ENCODE data around the gene TMEM114.

The TMEM114 gene
- 0 reads per million in 2 donors for total RNA-seq

DNA sequence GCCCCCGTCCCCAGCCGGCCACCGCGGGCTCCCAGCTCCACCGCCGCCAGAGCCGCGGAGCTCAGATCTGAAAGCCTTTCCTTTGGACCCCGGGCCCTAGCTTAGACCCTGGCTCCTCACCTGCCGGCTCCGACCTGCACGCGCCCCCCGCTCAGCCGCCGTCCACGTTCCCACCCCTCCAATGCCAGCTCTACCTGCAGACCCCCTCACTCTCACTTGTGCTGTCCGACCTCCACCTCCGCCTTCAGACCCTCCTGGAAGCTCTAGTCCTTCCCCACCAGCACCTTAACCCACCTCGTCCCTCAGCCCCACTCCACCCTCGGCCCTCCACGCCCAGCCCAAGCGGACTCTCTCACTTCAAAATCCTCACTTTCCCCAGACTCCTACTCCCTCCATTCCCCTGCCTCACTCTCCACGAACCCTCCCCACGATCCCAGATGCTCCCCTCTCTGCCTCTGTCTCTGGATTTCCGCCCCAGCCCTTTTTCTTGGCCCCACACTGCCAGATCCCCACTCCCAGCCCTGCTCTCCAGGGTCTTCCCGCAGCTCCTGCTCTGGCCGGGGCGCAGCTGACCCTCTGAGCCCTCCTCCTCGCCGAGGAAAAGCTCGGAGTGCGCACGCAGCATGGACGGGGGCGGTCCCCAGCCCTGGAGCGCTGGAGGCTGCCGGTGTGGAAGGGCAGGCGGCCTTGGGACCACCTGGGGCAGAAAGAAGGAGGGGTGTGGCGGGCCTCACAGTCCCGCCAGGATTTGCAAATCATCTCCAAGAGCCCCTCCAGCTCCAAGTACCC, at the start of gene TMEM114:
TMEM114 (minus strand) TSS at position 612 of the 789 bp plus-strand sequence. CDS start 673 bp downstream, outside the sequence.
- no peak for DNase-seq

DNA sequence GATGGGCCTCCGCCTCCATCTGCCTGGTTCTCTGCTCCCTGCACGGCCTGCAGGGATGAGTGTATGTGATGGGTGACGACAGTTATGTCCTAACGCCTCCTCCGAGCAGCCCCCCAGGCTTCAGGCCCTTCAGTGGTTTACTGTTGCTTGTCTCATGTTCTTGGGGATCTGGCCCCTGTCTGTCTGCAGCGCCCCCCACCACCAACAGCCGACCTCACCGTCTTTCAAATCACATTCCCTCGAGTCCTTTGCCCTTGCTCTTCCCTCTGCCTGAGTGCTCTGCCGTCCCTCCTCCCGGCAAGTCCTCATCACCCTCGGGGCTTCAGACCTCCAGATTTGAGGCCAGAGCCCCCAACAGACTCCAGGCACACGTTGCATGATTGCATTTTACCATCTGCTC, 49.4 kb upstream of the TMEM114 start:
- no peak for DNase-seq

DNA sequence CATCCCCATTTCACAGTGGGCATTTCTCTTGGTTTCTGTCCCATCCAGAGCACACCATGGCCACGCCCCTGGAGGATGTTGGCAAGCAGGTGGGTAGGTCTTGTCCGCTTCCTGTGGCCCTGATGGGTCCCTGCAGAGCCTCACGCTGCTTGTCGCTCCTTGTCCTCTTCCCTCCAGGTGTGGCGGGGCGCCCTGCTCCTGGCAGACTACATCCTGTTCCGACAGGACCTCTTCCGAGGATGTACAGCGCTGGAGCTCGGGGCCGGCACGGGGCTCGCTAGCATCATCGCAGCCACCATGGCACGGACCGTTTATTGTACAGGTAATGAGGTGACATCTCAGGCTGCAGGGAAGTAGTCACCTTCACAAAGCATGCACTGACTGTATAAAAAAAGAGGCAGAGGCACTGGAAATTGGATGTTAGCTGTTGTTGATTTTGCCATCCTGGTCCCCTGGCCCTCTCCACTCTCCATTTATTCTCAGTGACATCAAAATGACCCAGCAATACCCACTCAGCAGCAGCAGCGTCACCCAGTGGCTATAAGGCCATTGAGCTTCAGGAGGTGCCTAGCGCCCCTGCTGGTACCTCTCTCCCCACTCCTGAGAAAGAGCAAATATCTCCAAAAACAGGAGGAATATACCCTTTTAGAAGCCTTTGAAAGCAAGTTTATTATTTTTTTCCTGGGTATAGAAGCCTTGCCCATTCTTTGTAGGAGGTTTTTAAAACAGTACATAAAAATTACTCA, 44.9 kb upstream of the TMEM114 start:
- no peak for DNase-seq

DNA sequence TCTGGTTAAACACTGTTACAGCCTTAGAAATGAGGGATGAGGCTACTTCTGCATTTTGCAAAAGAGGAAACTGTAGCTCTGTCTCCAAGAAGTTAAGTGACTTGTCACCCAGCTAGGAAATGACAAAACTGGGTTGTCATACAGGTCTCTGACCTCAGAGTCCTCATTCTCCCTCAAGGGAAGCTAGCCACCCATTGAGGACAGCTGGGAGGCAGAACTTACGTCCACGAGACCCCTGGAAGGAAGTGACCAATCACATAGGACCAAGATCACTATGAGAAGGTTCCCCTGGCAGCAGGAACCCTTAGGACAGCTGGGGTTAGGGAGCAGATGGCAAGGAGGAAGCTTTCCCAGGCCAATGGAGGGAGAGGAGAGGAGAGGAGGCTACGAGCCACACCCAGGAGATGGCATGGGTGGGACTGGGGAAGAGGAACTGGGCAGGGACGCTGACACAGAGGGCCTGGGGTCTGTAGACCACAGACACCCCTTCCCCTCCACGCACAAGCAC, 42.4 kb upstream of the TMEM114 start:
- no peak for DNase-seq

DNA sequence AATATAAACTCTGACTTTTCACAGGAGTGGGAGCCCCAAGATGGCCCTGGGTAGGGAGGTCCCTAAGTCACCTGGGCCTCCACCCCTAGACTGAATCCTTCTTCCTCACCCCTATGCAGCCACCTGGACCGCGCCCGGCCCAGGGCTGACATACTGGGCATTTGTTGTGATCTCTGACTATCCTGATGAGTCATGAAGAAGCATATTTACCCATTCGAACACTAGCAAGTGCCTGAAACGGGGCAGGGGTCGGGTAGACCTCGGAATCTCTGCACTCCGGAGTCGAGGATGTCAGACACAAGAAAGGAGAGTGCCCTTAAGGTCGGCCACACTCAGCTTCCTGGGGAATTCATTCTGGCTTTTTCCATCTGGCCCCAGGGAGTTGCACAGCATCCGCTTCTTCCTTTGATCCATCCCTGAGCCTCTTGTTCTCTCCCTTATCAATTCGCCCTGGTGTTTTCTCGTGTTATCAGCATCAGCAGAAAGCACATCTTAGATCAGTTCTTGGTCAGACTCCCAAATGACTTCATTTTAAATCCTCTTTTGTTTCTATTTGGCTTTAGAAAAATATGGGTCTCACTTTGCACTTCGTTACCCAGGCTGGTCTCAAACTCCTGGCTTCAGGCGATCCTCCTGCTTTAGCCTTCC, 41.6 kb upstream of the TMEM114 start:
- DNase-seq, result no peak

DNA sequence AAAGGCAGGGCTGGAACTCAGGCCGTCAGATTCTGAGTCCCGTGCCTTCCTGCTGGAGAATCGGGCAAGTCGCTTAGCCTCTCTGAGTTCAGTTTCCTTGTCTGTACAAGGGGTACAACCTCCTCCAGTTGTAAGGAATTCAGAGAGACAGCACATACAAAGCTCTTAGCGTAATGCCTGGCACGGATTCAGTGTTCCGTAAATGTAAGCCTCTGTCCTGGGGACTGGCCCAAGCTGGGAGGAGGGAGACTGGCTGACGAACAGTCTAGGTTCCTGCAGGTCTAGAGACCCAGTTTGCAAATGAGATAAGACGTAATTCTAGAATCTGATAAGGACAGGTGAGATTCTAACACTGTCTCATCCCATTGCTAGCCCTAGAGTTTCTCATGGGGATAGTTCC, 41.1 kb upstream of the TMEM114 start:
- no peak for DNase-seq

DNA sequence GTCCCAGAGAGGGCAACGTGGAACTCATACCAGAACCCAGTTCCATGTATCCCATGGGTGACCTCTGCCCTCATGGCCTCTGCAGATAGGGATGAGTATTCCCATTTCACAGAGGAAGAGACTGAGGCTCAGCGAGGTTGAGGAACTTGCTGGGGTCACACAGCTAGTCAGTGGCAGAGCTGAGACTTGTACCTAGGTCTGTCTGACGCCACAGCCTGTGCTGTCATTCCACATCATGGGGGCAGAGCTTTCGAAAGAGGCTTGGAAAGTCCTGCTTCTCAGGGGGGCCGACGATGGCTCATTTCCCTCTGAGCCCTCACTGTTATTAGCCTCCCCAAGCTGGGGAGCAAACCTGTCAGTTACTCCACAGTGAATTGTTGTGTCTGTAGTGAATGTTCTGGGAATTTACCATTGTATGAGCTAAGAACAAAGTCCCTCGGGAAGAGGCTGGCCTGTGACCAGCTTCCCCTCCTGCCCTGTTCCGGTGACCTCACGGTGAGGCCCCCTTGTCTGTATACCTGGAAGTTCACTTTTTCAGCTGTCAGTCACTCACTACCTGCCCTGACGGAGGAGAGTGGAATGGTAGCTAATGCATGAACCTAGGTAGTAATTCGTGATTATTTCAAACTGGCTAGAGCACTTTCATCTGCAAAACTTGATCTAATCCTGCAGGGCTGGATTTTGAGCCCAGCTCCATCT, 40.1 kb upstream of the TMEM114 start:
- no peak for DNase-seq

DNA sequence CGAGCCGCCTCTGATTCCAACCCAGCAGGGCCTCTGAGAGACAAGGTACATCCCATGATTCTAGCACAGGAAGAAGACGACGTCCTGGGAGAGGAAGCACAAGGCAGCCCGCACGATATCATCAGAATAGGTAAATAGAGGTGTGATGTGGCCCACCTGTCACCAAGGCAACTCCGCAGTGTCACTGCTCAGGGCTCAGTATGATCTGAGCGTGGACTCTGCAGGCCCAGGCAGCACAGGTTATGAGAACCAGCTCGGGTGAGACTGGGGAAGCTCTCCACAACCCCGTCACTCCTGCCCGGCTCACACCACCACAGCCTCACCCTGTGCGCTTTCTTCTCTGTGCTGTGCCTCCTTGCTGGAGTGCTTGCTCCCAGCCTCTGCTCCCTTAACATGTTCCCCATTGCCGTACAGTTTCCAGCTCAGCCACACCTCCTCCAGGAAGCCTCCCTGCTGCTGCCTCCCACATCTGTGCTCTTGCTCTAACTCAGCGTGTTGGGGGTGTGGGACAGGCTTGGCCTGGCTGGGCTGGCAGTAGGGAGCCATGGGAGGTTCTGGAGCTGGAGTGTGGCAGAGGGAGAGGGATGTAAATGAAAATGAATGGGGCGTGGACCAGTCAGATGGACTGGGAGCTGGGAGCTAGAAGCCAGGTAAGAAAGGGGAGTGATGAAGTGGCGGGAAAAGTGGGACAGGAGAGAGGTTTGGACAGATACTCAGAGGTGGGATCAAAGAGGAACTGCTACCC, 38.8 kb upstream of the TMEM114 start:
- no peak for DNase-seq

DNA sequence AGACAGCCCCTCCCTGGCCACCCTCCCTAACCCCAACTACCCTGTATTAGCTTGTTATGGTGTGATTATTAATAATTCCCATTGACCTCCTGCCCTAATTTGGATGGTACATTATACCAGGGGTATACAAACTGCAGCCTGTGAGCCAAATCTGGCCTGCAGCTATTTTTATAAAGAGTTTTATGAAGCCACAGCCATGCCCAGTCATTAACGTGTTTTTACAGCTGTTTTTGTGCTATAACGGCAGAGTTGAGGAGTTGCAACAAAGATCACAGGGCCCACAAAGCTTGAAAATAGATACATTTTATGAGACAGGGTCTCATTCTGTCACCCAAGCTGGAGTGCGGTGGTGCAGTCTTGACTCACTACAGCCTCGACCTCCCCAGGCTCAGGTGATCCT, 37.1 kb upstream of the TMEM114 start:
- DNase-seq, result no peak

DNA sequence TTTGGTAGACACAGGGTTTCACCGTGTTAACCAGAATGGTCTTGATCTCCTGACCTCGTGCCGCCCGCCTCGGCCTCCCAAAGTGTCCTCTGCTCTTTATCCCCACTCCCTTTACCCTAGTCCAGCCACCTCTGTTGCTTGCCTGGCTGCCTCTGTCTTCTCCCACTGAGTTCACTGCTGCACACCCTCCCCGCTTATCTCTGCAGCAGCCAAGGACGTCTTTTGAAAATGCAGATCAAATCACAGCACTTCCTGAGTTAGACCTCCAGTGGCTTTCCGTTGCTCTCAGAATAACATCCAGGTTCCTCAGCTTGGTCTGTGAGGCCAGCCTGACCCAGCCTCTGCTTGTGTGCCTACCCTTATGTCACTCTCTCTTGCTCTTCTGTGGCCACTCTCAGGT, 36.6 kb upstream of the TMEM114 start:
- DNase-seq, result no peak

DNA sequence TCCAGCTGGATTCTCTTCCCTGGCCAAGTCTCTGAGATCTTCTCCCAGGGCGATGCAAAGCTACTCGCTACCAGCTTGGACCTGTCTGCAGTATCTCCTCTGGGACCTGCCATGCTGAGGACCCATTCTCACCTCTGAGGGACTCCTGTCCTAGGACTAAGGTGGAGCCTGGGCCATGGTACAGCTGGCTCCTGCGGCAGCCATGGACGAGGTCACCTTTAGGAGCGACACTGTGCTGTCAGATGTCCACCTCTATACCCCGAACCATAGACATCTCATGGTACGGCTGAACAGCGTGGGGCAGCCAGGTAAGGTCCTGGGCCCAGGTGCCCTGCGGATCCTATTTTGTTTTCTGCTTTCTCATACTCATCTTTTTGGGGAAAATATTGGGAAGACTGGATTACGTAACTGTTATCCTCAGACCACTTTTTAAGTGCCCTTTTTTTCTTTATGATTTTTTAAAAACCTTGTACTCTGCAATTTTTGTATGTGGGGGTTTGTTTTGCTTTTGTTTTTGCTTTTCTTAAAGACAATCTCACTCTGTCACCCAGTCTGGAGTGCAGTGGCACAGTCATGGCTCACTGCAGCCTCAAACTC, 35.3 kb upstream of the TMEM114 start:
- DNase-seq, result no peak

DNA sequence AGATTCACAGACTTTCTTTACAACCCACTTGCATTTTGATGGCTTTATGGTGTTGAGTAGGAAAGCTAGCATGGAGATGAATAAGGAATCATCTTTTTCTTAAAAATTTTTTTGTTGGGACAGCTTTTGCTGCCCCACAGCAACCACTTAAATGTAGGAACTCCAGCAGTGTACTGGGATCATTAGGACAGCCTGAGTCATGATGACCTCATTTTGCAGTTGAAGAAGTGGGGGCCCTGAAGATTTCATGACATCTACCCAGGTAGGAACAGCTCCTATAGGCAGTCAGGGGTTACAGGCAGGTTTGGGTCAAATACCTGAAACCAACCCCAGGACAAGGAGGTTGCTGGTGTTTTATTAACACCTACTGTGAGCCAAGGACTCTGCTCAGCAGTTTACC, 33.3 kb upstream of the TMEM114 start:
- no peak for DNase-seq

DNA sequence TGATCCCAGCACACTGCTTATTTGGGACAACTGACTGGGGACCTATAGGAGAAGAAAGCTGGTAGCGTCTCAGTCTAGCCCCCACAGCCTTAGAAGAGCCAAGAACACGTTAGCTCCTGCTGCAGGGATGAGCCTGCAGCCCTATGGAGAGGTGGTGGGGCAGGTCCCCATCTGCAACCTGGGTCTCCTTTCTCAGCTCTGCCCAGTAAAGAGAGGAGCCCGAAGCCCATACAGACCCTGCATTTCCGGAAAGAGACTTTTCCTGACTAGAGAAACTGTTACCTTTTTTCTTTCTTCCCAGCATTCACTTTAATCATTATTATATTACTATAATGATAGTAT, 32.0 kb upstream of the TMEM114 start:
- DNase-seq, result no peak

DNA sequence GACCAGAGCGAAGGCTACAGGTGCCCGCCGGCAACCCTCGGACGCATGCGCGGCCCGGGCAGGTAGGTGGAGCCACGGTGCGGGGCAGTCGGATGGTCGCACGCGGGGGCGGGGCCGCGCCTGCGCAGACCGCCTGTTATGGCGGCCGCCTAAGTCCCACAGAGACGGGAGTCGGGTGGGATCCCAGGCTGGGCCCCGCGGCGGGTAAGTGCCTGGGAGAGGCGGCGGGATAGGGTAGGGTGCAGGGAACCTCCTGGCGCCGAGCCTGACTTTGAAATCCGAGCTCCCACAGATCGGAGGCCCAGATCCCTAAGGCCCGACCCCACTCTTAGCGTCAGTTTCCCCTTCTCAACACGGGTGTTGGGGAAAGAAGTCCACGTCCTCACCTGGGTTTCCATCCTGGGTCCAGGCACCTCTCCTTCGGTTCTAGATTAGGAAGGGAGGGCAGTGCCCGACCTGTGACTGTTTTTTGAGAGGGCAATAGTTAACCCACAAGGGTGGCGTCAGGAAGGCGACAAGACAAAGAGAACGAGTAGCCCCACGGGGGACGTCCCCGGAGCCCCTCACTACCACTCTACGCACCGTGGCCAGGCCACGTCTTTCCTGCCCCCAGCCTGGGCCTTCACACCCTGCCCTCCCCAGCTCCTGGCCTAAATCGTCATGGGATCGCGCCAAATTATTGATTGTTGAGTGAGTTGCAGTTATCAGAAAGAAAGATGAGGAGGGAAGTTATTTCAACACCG, 31.4 kb upstream of the TMEM114 start, which contains the start of gene METTL22:
METTL22 (plus strand) TSS at position 127 of the 743 bp plus-strand sequence. CDS start 3,968 bp downstream, outside the sequence.
- DNase-seq, result peak; percentile 90

DNA sequence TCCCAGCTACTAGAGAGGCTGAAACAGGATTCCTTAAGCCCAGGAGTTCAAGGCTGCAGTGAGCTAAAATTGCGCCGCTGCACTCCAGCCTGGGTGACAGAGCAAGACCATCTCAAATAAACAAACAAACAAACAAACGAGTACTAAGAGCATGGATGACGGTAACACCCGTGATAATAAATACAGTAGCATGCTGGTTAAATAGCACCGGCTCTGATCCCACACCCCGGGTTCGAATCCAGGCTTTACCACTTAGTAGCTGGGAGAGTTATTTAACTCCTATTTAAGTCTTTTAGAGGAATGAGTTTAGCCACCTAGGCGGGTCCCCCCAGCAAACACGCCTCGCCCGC, 30.9 kb upstream of the TMEM114 start:
- no peak for DNase-seq

DNA sequence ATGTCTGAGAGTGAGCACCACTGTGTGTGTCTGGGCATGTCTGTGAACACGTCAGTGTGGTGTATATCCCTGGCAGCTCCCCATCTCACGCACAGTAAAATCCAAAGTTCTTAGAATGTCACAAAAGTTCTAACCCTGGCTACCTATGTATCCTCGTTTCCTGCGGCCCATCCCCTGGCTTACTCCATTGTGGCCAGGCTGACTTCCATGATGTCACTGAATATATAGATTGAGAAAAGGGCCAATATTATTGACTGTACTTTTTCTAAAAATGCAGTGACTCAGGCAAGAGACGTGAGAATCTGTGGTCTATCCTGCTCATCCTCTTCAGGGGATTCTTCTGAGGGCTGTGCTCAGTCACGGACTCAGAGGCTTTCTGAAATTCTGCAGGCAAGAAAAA, 30.2 kb upstream of the TMEM114 start:
- DNase-seq, result no peak

DNA sequence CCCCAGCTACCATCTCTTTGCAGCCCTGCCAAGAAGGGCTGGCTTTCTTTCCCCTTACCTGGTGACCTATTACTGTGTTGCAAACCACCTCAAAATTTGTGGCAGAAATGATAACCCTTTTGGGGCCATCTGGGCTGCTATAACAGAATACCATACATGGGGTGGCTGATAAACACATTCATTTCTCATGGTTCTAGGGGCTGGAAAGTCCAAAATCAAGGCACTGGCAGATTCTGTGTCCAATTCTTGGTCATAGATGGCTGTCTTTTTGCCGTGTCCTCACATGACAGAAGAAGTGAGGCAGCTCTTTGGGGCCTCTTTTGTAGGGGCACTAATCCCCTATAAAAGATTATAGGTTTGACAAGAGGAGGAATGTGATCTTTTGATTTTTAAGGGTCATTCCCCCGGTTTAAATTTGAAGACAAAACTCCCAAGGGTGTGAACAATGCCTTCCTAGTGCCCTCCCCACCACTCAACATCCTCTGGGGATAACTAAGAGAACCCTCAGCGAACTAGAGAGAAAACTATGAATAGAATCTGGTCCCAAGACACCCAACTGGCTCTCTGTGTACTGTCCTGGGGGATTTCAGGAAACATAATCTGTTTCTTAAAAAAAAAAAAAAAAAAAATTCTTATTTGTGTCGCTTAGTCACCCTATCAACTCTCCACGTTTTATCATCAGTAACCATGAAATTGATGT, 29.5 kb upstream of the TMEM114 start:
- DNase-seq, result no peak

DNA sequence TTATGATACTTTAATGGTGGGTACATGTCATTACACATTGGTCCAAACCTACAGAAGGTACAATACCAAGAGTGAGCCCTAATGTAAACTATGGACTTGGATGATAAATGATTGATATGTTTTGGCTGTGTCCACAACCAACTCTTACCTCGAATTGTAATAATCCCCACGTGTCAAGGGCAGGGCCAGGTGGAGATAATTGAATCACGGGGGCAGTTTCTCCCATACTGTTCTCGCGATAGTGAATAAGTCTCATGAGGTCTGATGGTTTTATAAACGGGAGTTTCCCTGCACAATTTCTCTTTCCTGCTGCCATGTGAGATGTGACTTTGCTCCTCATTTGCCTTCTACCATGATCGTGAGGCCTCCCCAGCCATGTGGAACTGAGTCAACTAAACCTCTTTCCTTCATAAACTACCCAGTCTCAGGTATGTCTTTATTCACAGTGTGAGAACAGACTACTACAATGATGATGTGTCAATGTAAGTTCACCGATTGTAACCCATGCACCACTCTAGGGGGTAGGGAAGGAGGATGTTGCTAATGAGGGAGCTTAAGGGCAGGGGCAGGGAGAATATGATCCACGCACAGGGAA, 24.2 kb upstream of the TMEM114 start:
- DNase-seq, result no peak

DNA sequence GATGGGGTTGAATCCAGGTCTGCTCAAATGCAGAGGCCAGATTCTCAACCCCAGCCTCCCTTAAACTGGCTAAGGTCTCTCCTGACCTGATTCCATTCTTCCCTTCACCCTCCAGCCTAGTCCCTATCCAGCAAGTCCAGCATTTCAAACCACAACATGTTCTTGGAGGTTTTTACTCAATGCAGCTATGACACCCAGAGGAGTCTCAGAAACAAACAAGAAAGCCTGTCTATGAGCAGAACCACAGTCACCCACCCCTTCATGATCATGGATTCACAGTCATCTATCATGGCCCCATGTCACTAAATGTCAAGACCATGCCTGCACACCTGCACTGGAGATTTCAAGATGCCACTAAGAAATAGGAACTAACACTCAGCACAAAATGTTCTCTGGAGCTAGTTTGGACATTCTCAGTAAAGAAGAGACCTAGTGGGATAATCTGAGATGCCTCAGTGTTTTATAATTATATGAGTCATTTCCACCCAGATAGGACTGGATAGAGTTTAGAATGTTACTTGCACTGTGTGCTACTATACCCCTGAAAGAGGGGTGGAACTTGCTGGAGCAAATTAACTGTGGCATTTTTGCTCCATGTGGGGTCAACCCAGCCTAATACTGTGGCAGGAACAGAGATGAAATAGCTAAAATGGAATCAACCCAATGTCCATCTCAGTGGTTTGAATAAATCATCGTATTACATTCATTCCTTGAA, 21.7 kb upstream of the TMEM114 start:
- no peak for DNase-seq
